Mesothelial cell of epicardium (in vitro differentiated cells): ENCODE measurements around the gene STAC2. TPM values are rescaled to one million over a fixed set of nuclear protein-coding genes. Genes with fewer than 3 reads are reported as not detected.

Experiments
- DNase-seq, 2 experiments: peaks; one replicate each; pipeline ENCODE4 v3.0.0; 2021; ENCODE audit warnings: low spot score in 2 of 2; ENCODE audit not compliant: unreplicated experiment in 2 of 2
- H3K27ac Mint-ChIP-seq: 2 replicates; pipeline ENCODE4 v1.8.0; 2021; ENCODE audit warnings: mixed read lengths
- H3K27me3 Mint-ChIP-seq: 2 replicates; pipeline ENCODE4 v1.8.0; 2021; ENCODE audit warnings: low read depth, mixed read lengths
- H3K36me3 Mint-ChIP-seq: 2 replicates; pipeline ENCODE4 v1.8.0; 2021; ENCODE audit warnings: mixed read lengths
- H3K4me1 Mint-ChIP-seq: 2 replicates; pipeline ENCODE4 v1.8.0; 2021; ENCODE audit warnings: mixed read lengths
- H3K4me3 Mint-ChIP-seq: 2 replicates; pipeline ENCODE4 v1.8.0; 2021; ENCODE audit warnings: mild to moderate bottlenecking, moderate library complexity, mixed read lengths
- H3K9me3 Mint-ChIP-seq: 2 replicates; pipeline ENCODE4 v1.8.0; 2021; ENCODE audit warnings: mixed read lengths
- total RNA-seq: library from RNA; stranded (reverse); gene quantifications from 3 replicates; pipeline ENCODE4 v1.2.1, GENCODE V29; 2021
- TF ChIP-seq, protein P1 (sequence below): fragments of 200-600 bp; sonication (generic); IDR thresholded peaks from one replicate; pipeline ENCODE4 v1.5.0; 2021; ENCODE audit warnings: antibody characterized with exemption; ENCODE audit not compliant: unreplicated experiment

Gene STAC2
- total RNA-seq, 1 donor from 2014 or later = 0.63 TPM

DNA sequence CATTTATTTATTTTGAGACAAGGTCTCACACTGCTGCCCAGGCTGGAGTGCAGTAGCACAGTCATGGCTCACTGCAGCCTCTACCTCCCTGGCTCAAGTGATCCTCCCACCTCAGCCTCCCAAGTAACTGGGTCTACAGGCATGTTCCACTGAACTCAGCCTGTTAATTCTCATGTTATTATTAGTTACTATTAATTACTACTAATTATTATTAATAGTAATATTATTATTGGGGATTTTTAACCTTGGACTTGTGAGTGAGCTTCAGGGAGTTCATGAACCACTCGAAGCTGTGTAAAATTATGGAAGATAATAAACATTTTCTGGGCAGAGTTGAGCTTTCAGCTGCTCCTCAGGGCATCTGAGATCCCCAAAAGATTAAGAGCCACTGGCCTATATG lies 4.6 kb upstream of the STAC2 start:
- no peak for DNase-seq
- Mint-ChIP-seq H3K36me3 (no peaks in the 10 kb centered on the region), H3K27ac (no peak overlapping the region), H3K9me3 (no peaks in the 10 kb centered on the region), H3K4me1 (peaks cover 13% of the 10 kb centered on the region), H3K4me3 (no peak overlapping the region), H3K27me3 (peaks cover 59% of the 10 kb centered on the region)
- TF ChIP-seq, protein P1, sequence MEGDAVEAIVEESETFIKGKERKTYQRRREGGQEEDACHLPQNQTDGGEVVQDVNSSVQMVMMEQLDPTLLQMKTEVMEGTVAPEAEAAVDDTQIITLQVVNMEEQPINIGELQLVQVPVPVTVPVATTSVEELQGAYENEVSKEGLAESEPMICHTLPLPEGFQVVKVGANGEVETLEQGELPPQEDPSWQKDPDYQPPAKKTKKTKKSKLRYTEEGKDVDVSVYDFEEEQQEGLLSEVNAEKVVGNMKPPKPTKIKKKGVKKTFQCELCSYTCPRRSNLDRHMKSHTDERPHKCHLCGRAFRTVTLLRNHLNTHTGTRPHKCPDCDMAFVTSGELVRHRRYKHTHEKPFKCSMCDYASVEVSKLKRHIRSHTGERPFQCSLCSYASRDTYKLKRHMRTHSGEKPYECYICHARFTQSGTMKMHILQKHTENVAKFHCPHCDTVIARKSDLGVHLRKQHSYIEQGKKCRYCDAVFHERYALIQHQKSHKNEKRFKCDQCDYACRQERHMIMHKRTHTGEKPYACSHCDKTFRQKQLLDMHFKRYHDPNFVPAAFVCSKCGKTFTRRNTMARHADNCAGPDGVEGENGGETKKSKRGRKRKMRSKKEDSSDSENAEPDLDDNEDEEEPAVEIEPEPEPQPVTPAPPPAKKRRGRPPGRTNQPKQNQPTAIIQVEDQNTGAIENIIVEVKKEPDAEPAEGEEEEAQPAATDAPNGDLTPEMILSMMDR = no peak

DNA sequence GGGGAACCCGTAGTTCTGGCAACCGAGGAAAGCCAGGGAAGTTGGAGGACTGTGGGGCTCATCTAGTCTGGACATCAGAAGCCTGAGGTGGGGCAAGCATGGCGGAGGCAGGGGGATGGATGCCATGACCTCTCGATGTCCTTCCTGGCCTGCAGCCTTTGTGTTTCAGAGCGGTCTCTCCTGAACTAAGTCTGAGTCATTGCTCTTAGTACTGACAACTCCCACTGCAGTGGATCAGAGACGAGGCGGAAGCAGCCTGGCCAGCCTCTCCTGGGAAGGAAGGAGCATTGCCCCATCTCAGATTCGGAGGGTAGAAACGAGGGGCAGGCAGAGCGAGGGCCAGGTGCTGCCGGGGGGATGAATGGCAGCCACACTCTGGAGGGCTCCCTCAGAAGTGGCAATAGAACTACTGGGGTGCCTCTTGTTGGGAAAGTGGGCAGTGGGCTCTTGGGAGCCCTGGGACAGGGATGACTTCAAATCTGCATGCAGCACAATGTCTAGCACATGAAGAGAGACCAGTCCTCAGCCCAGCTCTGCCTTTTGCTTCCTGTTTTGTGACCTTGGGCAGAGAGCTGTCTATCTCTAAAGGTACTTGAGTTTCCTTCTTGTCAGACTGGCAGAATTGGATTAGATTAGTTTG lies 3.6 kb upstream of the STAC2 start:
- Mint-ChIP-seq H3K4me3 (no peak overlapping the region), H3K27ac (no peak overlapping the region), H3K9me3 (no peaks in the 10 kb centered on the region), H3K36me3 (no peaks in the 10 kb centered on the region), H3K4me1 (peaks cover 15% of the 10 kb centered on the region), H3K27me3 (peaks cover 64% of the 10 kb centered on the region)
- DNase-seq = no peak
- TF ChIP-seq, protein P1 = no peak

DNA sequence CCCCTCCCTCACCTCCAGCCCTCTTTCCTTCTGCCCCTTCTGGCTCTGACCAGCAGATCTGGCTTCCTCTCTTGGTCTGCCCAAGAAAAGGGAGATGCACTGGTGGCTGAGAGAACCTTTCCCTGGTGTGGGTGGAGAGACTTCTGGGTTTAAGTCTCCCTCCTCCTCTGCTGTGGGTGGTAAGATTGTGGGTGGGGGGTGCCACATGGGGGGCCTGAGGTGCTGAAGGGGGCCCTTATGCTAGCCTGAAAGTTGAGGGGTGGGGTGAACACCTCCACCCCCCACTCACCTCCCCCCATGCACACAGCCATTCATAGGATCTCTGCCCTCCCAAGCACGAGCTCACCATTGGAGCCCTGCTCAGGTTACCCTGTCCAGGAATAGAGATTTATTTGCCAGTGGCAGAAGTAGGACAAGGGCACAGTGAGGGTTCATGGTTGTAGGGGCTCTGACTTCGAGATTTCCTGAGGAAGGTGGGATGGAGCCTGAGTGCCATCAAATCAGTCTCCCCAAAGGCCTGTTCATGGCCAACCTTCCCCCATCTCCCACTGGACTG lies 1.7 kb upstream of the STAC2 start:
- peaks cover 24% of the 10 kb centered on the region for H3K4me1 Mint-ChIP-seq

DNA sequence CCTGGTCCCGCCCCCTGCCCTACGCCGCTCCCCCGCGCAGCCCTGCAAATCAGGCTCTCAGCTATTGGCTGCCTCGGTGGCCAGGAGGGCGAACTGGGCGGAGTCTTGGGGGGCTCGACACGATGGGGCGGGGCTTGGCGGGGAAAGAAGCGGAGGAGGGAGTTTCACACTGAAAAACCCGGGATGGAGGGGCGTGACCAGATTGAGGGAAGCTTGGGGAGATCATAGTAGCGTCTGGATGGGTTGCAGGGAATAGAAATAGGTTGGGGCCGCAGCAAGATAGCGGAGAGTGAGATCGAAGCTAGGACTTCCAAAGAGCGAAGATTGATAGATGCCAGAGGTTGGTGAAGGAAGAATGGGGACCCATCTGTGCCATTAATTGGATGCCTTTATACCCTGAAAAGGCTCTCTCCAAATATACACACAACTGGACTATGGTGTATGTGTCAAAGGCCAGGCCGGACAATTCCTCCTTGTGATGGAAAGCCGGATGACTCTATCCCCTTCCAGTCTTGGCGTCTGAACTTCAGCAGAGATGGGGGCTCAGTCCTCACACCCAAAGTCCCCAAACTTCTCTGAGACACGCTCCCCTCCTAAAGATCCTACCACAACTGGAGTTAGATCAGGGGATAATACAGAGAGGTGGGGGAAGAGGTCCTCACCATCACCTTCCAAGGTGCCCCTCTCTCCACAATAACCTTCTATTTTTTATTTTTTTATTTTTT lies 376 bp upstream of the STAC2 start:
- Mint-ChIP-seq H3K9me3 (no peaks in the 10 kb centered on the region), H3K36me3 (no peaks in the 10 kb centered on the region), H3K27me3 (peaks cover 71% of the 10 kb centered on the region), H3K4me1 (peaks cover 15% of the 10 kb centered on the region), H3K27ac (no peak overlapping the region), H3K4me3 (peak overlapping the region; percentile 61)
- DNase-seq = peak; percentile 60 to 80
- TF ChIP-seq, protein P1 = no peak

More for the DNA sequence above, 1.7 kb upstream of the STAC2 start:
- Mint-ChIP-seq H3K27ac (no peak overlapping the region), H3K9me3 (no peaks in the 10 kb centered on the region), H3K36me3 (no peaks in the 10 kb centered on the region), H3K4me3 (no peak overlapping the region), H3K27me3 (peaks cover 77% of the 10 kb centered on the region)
- DNase-seq = no peak
- TF ChIP-seq, protein P1 = no peak

DNA sequence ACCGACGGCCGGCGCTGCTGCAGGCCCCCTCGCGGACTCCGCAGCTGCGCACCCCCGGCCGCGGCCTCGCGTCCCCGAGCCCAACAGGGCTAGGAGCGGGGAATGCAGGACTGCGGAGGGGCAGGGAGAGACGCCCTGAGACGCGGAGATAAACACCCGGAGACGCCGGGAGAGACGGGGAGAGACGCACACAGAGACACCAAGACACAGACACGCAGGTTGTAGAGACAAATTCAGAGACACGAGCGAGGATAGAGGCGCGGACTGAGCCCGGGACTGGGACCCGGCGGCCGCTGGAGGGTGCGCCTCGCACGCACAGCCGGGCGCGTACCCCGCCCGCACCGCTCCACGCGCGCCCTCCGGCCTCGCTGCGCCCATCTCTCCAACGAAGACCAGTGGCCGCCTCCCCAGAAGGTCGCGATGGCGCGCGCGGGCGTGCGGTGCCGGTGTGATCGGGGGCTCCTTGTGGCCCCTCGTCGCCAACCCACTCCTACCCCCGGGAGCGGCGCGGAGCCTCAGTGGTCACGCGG lies 902 bp downstream of the STAC2 start:
- TF ChIP-seq, protein P1 = no peak
- peaks cover 15% of the 10 kb centered on the region for H3K4me1 Mint-ChIP-seq
- H3K36me3 Mint-ChIP-seq = no peaks in the 10 kb centered on the region
- H3K27me3 Mint-ChIP-seq = peaks cover 73% of the 10 kb centered on the region
- no peak overlapping the region for H3K27ac Mint-ChIP-seq
- DNase-seq = no peak
- H3K4me3 Mint-ChIP-seq = peak overlapping the region; percentile 70
- H3K9me3 Mint-ChIP-seq = no peaks in the 10 kb centered on the region
